Measurements from ENCODE around the gene TUBB4B.
A peak's percentile ranks its signal among the peaks of the same experiment; 100 is the strongest.

The TUBB4B gene

DNA sequence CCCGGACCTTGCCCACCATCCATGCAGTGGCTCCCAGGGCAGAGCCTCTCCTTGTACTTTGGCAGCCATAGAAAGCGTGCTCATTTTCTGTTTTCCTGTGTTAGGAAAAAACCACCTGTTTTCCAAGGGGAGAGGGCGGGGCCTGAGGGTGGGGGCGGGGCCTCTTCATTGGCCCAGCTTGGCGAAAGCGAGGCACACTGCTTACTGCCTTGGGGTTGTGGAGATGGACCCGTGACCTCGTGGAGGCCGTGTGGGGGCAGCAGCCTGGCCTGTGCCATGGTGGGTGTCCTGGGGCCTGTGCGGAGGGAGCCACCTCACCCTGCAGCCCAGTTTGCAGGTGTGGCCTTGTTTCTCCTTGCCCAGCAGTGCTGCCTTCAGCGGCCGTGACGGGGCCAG is 32.0 kb downstream of the TUBB4B start:
- DNase-seq, result no peak

DNA sequence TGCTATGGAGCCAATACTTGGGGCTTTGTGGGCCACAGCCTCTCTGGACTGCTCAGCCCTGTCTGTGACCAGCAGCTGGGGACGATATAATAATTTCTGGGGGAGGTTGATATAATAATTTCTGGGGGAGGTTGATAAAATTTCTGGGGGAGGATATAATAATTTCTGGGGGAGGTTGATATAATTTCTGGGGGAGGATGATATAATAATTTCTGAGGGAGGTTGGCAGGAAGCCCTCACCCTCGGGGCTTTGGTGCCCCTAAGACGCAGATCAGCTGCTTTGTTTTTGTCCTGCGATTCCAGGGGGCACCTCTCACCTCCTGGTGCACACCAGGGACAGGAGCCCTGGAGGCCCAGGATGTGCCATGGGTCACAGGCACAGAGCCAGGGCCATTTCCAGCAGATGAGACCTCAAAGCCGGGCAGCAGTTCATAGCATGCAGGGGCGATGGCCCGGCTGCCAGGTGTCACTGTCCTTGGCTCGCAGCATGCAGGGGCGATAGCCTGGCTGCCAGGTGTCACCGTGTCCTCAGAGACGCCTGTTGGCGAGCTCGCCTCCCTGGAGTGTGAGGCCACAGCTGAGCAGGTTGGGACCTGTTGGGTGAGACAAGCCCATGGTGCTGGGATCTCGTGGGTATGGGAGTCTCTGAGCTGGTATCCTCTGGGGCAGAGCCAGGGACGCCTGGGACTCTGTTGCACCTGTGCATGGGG is 32.7 kb downstream of the TUBB4B start:
- DNase-seq, result no peak

DNA sequence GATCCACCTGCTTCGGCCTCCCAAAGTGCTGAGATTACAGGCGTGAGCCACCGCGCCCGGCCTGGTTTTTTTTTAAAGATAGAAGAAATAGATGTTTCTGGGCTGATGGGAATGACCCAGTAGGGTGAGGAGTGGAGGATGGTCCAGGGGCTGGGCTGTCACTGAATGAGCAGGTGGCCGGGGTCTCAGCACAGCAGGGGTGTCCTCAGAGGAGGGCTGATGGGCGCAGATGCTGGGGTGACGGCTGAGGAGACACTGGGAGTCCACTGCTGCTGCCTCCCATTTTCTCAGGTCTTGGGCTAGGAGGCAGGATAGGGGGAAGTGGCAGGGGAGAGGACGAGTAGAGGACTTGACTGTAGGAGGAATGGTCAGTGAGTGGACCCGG is 34.1 kb downstream of the TUBB4B start:
- DNase-seq, result no peak

DNA sequence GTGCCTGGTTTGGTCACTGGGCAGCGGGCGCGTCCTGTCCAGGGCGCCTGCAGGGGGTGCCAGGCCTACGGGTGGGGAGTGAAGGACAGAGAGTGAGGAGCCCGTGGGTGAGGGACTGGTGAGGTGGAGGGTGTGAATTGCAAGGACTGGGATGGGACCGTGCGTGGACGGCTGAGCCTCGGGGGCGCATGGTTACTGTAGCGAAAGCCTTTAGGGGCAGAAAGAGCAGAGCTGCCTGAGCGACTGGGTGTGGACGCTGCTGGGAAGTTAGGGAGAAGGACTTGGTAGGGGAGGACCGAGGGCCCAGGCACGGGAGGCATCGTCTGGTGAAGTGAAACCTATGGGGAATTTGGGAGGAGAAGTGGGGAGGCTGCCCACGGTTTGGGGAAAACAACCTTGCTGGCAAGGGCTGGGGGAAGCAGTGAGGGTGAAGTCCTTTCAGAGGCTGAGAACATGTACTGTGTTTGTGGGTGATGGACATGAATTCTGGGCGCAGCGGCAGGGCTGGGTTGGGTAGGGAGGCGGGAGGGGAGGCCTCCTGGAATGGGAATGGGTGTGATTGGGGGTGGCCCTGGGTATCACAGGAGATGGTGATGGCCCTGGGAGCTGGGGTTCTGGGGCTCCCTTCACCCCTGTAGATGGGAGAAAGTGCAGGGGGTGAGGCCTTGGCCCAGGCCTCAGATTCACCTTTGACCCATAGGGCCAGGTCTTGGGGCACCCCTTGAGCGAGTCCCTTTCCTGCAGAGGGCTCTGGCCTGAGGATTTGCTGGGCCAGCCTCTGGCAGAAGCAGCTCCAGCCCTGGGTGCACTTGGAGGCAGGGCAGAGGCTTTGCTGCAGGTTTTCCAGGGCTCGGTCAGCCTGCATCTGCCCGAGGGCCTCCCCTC is 34.7 kb downstream of the TUBB4B start:
- DNase-seq, result no peak

DNA sequence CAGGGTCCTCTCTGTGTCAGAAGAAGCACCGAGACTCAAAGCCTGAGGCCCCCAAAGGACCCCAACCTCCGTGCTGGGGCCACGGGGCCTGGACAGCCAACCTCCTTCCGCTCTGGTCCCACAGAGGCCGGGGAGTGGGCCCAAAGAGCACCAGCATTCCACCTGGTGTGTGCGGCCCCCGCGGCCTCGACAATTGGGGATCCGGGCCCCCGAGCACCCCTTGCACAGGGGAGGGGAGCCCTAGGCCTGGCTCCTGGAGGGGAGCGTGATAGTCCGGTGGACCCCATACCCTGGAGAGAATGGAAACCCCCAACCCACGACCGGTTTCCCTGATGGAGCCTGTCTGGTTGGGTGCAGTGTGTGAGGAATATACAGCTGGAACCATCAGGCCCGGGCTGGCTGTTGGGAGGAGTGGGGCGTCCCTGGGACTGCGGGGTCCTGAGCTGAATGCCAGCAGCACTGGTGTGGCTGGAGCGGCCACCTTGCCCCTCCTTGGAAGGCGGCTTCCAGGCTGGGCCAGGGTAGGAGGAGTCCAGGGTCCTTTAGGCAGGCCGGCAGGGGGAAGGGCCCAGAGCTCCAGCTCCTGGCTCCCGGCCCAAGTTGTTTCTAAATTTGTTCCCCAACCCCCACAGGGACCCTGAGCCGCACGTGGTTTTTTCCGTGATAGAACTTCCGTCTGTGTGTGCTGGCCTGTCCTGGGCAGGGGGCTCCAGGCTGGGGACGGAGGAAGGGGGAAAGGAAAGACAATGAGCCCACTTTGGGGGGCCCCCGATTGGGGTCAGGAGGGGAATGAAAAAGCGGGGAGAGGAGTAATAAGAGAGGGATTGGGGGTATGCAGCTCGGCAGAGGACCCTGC is 35.6 kb downstream of the TUBB4B start:
- DNase-seq, result no peak

DNA sequence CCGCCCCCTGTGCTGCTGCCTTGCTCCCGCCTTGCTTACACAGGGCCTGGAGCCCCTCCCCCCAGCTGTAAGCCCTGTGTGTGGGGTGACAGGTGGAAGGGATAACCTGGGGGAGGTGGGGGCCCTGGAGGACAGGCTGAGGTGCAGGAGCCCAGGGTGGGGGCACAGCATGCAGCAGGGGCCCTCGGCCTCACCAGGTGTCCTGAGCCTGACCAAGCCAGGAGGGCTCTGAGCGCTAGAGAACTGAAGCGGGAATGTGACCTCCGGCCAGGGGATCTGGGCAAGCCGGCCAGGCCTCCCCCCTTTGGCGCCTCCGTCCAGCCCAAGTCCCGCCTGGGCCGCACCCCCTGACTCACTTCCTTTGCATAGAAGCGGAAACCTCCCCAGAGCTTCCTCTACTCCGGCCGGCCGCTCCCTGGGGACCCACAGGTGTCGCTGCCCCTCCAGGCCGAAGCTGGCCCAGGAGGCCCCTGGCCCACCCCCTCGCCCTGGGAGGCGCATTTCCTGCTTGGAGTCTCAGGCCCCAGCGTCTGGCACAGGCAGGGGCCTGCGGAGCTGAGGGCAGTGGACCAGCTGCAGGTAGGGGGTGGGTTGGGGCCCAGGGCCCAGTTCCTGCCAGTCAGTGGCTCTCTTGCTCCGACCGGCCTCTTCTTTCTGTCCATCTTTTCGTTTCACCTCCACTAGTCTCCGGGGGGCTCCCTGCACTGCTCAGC is 36.4 kb downstream of the TUBB4B start, which contains the start of gene TOR4A:
Gene TOR4A (plus strand): TSS at position 398 of the 713 bp plus-strand sequence. CDS start 964 bp downstream, outside the sequence.
- DNase-seq, result peak; percentile 69

DNA sequence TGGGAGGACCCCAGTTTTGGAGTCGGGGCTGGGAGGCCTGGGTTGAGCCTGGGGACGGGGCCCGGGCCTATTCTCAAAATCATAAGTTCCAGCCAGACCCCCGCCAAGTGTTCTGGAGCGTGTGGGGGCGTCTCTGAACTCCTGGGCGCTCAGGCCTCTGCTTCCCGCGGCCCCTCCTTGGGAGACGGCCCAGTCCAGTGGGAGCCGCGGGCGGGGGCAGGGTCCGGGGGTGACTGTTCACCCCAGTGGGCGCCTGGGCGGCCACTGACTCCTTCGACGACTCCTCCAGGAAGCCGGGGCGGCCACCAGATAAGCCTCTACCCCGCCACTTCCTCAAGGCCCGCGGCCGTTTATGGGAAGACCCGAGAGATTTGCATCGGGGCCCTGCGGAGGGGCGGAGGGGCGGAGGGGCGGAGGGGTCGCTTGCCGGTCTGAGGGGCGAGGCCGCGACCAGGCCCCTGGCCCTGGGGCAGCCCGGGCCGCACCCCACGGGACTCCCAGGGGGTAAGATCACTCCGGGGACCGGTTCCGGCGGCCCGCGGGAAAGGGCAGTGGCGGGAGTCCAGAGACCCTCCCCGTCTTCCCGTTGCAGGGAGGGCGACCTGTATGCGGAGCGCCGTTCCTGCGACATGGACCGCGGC is 37.1 kb downstream of the TUBB4B start:
- peak; percentile 29 for DNase-seq

DNA sequence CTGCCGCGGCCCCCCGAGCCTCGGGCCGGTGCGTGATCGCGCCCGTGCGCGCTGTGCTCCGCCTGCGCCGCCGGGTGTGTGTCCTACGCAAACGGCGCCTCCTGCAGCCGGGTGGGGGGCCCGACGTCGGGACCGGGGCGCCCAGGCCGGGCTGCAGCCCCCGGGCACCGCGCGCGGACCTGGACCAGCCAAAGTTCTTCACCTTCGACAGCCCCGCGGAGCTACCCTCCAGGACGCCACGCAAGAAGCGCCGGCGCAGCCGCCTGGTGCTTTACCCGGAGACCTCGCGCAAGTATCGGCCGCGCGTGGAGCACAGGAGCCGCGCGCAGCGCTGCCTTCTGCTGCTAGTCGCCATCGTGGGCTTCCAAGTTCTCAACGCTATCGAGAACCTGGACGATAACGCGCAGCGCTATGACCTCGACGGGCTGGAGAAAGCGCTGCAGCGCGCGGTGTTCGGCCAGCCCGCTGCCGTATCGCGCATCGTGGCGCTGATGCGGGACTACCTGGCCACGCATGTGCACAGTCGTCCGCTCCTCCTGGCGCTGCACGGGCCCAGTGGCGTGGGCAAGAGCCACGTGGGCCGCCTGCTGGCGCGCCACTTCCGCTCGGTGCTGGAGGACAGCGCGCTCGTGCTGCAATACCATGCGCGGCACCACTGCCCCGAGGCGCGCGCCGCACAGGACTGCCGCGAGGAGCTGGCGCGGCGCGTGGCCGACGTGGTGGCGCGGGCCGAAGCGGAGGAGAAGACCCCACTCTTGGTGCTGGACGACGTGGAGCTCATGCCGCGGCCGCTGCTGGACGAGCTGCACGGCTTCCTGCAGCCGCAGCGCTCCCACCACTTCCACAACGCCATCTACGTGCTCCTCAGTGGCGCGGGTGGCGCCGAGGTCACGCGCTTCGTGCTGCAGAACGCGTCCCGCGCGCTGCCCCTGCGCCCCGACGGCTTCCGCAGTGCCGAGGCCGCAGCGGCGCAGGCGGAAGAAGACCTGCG is 37.9 kb downstream of the TUBB4B start:
- DNase-seq, result no peak

DNA sequence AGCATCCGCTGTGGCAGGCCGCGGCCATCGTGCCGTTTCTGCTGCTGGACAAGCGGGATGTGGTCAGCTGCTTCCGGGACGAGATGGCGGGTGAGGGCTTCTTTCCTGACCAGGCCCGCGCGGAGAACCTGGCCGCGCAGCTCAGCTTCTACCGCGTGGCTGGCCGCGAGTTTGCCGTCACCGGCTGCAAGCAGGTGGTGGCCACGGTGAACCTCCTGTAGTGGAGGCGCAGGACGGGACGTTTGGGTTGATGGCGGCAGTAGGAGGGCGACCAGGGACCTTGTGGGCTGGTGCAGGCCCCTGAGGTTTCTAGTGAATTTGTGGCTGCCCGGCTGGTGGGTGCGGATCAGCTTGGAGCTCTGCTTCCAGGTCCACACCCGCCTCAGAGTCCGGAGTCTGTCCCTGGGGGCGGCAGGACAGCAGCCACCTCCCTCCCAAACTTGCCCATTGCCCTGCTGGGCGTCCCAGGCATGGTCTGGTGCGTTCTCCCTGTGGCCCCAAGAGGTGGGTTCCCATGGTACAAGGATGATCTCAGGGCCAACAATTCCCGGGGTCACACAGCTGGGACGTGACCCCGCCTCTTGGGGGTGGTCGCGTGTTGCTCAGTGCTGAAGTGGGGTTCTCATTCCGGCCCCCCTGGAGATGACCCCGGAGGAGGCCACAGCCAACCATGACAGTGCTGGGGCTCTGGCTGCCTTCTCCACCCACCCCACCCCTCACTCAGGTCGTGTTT is 38.8 kb downstream of the TUBB4B start:
- no peak for DNase-seq

DNA sequence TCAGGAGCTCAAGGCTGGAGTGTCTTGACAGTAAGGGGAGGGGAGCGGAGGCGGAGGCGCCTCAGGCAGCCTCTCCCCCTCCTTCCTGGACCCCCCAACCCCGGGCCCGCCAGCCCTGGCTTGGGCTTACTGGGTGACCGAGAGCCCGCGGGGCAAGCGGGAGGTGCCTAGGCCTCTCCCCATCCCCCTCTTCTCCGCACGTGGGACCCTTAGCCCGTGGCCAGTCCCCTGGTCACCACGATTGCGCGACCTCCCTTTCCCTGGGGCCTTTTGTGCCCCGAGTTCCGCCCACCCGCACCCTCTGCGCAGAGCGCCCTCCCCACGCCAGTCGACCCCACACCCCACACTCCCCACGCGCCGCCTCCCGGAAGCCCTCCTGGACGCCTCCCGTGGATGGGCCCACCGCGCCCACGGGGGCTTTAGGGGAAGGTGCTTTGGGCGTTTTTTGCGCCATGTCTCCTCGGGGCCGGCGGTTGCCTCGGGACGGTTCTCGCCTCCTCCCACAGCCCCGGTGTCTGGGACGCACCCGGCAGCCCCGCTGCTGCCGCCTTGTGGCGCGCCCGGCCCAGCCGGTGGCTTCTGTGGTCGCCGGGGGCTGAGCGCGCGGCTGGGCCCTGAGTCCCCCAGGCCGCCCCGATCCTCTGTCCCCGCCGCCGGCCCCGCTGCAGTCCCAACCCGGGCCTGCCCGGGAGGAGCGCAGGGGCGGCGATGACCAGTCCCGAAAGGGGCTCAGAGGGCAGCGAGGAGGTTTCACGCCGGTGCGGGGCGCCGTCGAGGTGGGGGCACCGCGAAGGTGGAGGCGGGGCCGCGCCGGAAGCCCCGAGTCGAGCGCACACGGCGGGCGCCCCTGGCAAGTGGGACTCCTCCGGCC is 39.6 kb downstream of the TUBB4B start:
- peak; percentile 29 for DNase-seq

DNA sequence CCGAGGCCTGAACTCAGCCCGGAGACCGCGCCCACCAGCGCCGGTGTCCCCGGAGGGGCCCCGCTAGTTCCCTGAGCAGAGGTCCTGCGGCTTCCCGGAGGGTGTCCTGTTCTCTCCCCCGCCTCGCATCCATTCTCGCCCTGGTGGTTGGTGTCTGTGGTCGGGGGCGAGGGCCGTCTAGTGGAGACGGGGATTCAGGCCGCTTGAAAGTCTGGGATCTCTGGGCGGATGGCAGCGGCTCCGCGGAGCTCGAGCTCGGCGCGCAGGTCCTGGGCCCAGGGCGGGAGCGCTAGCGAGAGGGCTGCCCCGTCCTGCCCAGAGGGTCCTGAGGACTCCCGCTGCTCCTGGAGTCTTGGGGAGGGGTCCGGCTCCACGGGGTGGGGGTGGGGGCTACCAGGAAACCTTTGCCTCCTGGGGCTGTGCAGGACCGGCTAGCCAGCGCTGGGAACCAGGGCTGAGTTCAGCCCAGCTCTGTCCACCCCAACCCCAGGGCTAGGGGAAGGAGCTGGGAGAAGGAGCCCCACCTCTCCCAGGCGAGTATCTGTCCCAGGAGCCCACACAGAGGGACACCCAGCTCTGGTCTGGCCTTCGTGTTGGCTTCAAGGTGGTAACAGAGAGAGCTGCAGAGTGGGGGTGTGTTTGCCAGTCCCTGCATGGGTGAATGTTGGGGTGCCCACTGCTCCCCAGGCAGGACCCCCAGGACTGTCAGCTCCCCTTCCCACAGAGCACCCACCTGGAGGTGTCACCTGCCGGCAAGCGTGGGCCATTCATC is 40.4 kb downstream of the TUBB4B start:
- no peak for DNase-seq

DNA sequence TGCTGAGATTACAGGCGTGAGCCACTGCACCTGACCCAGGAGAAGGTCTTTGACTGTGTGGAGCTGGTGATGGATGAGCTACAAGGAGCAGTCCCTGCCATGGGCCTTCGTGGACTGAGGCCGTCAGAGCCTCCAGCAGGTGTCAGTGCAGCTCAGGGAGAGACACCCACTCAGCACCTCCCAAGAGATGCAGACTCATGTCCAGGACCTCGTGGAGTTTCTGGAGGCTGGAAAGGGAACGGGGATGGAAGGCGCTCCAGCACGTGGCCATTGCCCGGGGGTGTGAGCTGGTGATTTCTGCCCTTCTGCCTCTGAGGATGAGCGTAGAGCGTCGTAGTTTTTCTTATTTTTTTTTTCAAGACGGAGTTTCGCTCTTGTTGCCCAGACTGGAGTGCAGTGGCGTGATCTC is 45.9 kb downstream of the TUBB4B start:
- DNase-seq, result peak; percentile 36

DNA sequence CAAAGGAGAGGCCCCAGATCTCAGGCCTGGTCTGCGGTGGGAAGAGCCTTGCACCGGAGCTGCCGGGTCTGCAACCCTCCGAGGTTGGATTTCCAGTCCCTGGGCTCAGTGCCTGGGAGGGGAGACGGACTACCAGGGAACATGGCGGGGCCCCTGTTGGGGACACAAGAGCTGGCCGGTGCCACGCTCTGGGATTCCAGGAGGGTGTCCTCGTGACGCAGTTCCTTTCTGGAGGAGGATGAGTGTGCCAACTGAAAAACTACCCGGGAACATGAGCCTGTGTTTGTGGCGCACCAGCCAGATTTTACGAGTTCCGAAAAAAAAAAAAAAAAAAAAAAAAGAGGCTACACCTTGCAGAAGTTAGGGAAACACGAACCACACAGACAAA is 52.0 kb downstream of the TUBB4B start:
- DNase-seq, result no peak

All from CD4-positive, alpha-beta T cell treated with Interleukin-15 for 1 hour (primary cell).